NAMALWA (cell line): ENCODE measurements around the gene GABRB2.
"Not testable (repeated sequence)": the region's sequence is repeated elsewhere in the genome, so short reads cannot be mapped to it uniquely, and the experiment has no call there.

Source experiments
- DNase-seq: peaks from one replicate; pipeline ENCODE4 v3.0.0-alpha.2; 2015; ENCODE audit warnings: low spot score

GABRB2 gene

GRCh38 chr5:161546470-161547301 lies at the start of gene GABRB2:
Gene GABRB2, minus strand, starts transcription at chr5:161546725. Its CDS starts 82 bp downstream, at chr5:161546643.
- DNase-seq = no peak

GRCh38 chr5:161585798-161586197 lies 39.3 kb upstream of the GABRB2 start:
- DNase-seq = no peak

DNA sequence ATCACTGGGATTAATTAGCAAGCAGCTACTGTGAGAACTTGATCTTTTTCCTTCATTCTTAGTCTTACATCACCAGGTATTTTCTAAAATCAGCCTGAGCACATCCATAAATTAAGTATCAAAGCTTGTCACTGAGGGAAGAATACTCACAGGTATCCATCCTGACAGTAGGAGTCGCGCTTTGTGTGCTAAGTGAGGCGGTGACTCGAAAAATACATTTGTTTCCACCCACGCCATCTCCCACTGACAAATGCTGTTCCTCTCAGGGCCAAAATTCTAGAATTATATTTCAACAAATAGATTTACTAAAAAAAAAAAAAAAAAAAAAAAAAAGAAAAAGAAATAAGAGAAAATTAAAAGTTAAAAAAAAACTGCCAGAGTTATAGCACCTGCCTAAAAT lies 34.1 kb upstream of the GABRB2 start:
- no peak for DNase-seq

DNA sequence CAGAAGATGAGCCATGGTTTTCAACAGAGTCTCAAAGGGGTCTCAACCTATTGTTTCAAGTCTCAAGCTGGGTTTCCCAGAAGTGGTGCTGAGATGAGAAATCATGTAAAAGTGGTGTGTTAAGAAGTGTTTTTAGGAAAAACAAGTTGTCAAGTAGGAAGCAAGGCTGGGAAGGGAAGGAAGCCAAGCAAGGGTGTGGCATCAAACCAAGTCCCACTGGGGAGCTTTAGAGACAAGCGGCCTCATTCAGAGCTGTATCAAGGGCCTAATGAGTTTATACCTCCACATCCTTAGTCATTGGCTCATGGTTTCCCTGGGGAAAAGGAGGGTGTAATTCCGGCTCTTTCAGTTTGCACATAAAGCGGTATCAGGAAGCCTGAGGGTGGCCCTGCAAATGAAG lies 26.4 kb upstream of the GABRB2 start:
- DNase-seq = no peak

GRCh38 chr5:161566081-161566480 lies 19.6 kb upstream of the GABRB2 start:
- DNase-seq = no peak

GRCh38 chr5:161562446-161562845 lies 15.9 kb upstream of the GABRB2 start:
- no peak for DNase-seq

DNA sequence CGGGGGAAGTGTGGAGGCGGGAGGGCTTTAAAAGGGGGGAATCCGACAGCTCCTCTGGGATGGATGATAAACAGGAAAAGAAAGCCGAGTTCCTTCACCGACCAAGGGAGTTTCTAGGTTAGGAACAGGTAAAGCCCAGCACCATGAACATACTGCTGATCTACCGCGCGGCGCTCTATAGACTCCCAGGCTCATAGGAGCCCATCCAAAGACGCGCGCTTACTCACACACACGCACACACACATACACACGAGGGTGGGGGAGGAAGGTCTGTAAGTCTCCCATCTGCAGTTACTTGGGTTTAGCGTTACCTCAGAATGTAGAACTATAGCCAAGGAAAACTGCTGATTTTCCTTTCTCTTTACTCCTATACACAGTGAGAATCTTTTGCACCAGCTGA lies 2.6 kb upstream of the GABRB2 start:
- DNase-seq = no peak

- DNase-seq = no peak
These were observed 2.1 kb upstream of the GABRB2 start for GRCh38 chr5:161548487-161549094.

DNA sequence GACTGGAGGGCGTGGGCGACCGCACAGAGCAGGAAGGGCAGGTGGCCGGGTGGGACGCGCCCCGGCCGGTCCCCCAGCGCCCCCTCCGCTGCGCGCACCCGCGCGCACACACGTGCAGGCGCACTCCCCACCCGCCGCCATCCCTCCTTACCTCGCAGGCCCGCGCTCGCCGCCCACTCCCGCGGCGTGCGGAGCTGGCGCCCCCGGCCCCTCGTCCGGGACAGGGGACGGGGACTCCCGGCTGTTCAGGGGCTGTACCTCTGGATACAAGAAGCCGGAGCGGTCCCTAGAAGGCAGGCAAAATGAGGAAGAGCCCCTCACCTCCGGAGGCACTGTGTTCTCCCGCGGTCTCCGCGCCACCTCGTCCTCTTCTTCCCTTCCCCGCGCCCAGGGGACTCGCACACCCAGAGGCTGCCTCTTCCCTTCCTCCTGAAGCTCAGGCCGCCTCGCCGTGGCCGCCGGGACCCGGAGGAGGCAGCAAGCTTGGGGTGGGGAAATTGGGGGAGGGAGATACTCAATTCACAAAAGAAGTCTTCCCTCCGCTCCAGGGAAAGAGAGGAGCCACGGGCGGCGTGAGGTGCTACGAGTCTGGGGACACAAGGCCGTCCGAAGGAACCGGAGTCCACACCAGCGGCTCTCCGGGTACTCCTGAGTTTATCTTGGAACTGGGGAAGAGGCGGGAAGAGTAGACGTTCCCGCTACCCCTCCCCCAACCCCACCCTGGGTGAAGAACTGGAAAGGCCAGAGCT lies 1.4 kb upstream of the GABRB2 start:
- DNase-seq = no peak

- DNase-seq = no peak
These were observed 847 bp upstream of the GABRB2 start for GRCh38 chr5:161547406-161547737.

DNA sequence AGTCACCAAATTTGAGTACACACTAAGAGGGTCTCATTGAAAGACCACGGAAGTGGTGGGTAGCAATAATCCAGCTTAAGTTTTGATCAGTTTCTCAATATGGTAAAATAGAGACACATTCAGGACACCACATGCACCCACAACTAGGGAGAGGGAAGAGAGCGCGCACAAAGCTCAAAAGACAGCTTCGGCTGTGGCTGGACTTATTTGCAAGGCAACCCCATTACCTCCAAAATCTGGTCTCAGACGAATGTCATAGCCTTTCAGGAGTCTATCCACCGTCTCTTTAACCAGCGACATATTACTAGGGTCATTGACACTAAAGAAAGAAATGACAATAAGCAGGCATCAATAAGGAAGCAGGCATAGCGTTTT lies 443 bp downstream of the GABRB2 start:
- no peak for DNase-seq

DNA sequence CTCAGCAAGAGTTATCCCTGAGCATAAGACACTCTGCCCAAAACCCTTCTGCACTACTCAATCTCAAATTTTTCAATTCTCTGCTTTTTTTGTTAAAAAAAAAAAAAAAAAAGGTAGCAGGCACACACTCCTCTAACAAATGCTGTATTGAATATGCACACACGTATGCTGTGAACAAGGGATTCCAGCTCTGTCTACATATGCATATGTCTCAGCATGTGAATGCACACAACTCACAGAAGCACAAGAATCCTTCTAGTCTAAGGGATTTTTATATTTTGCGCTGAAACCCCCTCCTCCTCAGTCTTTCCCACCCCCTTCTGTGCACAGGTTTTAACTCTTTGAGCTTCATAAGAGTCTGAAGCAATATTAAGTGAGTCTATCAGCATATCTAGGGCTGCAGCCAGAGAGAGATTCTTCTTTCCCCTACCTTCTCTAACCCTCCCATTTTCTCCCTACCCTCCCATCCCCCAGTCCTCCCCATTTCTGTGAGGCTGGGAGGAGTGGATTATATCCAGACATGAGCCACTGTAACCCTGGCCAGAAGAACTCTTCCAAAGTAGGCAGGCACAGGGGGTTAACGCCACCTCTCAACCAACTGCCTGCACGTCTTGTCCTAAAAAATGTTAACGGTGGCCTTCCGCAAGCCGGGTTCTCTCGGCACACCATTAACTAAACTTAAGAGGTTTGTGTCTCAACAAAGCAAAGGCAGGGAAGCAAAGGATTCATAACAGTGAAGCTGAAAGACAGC lies 1.0 kb downstream of the GABRB2 start:
- no peak for DNase-seq

- DNase-seq = peak; percentile 67
These were observed 2.2 kb downstream of the GABRB2 start for GRCh38 chr5:161544350-161544765.

DNA sequence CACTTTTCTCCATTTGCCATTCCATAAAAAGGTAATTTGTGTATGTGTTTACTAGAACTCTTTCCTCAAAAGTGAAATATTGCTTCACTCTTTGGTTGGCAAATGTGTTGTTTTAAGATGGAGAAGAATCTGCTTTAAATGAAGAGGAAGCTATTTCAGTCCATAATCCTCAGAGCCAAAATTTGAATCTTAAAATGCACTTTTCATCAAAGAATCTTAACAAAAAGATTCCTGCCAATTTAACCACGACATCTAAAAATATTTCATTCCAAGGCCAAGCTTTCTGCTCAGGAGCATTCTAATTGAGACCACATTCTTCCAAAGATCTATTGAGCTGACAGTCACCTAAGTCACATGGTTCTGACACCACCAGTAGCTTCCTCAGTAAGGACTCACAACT lies 7.5 kb downstream of the GABRB2 start:
- DNase-seq = no peak

DNA sequence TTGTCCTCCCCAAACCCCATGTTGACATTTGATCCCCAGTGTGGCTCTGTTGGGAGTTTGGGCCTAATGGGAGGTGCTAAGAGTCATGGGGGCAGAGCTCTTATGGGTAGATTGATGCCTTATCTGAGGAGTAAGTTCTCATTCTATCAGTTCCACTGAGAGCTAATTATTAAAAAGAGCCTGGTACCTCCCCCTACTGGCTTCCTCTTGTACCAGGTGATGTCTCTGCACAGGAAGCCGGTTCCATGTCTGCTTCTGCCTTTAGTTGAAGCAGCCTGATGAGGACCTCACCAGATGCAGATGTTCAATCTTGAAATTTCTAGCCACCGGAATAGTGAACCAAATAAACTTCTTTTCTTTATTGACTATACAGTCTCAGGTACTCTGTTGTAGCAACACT lies 10.8 kb downstream of the GABRB2 start:
- peak; percentile 13 for DNase-seq

DNA sequence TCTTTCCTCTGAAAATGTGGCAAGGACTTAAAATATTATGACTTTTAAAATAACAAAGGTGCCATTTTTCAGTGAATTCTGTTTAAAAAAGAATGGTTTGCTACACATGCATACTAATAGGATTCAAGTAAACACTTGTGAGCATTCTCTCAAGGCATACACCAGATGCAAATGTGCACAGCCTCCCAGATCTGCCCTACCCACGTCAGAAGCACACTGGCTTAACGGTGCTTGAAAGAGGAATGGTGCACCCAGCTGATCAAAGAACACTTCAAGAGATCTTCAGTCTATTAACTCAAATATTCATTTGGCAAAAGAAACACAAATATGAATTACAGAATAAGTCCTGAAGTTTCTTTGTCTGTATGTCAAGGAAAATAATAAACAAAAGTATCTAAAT lies 15.8 kb downstream of the GABRB2 start:
- no peak for DNase-seq

DNA sequence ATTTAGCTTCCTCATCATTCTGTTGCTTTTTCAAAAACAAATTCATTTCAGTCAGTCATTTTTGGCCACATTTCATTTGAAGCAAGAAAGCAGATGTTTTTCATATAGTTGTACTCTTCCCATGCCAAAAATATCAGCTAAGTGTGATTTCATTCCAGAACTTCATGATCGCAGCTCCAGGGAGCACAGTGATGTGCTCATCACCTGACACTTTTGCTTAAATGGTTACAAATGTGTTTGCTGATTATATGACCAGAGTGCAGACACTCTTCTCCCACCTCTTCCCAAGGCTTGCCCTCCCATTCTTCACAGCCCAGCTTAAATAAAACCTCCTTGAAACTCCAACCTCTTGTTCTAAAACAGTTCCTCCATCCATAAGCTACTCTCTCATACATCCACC lies 32.6 kb downstream of the GABRB2 start:
- no peak for DNase-seq

DNA sequence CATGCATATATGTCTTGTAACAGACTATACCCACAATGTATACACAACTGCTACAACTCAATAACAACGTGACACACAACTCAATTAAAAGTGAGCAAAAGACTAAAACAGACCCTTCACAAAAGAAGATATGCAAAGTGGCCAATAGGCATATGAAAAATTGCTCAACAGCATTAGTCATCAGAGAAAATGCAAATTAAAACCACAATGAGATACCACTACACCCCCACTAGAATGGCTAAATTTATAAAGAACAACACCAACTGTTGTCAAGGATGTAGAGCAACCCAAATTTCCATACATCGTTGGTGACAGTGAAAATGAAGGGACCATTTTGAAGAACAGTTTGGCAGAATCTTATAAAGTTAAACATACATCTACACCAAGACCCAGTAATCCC lies 38.9 kb downstream of the GABRB2 start:
- peak; percentile 3 for DNase-seq

DNA sequence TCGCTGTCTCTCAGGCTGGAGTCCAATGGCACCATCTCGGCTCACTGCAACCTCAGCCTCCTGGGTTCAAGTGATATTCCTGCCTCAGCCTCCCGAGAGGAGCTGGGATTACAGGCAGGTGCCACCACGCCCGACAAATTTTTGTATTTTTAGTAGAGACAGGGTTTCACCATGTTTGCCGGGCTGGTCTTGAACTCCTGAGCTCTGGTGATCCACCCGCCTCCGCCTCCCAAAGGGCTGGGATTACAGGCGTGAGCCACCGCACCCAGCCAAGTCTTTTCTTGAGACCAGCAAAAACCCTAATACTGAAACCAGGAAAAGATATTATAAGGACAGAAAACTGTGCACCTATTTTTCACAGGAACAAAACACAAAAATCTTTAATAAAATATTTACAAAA lies 41.4 kb downstream of the GABRB2 start:
- not testable (repeated sequence) for DNase-seq

- no peak for DNase-seq
These were observed 48.0 kb downstream of the GABRB2 start for GRCh38 chr5:161498531-161498930.

GRCh38 chr5:161483721-161484120 lies 62.8 kb downstream of the GABRB2 start:
- no peak for DNase-seq

- no peak for DNase-seq
These were observed 64.6 kb downstream of the GABRB2 start for GRCh38 chr5:161481922-161482321.
